ENCODE data around the gene FMN1.

The FMN1 gene

GRCh38 chr15:32829436-32829835, 365.1 kb downstream of the FMN1 start:
- DNase-seq = no peak
- TF ChIP-seq, protein P1, sequence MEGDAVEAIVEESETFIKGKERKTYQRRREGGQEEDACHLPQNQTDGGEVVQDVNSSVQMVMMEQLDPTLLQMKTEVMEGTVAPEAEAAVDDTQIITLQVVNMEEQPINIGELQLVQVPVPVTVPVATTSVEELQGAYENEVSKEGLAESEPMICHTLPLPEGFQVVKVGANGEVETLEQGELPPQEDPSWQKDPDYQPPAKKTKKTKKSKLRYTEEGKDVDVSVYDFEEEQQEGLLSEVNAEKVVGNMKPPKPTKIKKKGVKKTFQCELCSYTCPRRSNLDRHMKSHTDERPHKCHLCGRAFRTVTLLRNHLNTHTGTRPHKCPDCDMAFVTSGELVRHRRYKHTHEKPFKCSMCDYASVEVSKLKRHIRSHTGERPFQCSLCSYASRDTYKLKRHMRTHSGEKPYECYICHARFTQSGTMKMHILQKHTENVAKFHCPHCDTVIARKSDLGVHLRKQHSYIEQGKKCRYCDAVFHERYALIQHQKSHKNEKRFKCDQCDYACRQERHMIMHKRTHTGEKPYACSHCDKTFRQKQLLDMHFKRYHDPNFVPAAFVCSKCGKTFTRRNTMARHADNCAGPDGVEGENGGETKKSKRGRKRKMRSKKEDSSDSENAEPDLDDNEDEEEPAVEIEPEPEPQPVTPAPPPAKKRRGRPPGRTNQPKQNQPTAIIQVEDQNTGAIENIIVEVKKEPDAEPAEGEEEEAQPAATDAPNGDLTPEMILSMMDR (IDR thresholded peaks at IDR 0.05) = no peak
- Histone ChIP-seq H3K27me3 (peaks cover 0 to 5% of the 10 kb centered on the region in 2 donors), H3K36me3 (no peaks in the 10 kb centered on the region), H3K4me3 (no peak overlapping the region), H3K9me3 (no peaks in the 10 kb centered on the region), H3K27ac (no peak overlapping the region), H3K4me1 (no peaks in the 10 kb centered on the region)
- intact Hi-C loops (cut with DNase I; ENCODE audit: low total_unique reads) = no loop called here

DNA sequence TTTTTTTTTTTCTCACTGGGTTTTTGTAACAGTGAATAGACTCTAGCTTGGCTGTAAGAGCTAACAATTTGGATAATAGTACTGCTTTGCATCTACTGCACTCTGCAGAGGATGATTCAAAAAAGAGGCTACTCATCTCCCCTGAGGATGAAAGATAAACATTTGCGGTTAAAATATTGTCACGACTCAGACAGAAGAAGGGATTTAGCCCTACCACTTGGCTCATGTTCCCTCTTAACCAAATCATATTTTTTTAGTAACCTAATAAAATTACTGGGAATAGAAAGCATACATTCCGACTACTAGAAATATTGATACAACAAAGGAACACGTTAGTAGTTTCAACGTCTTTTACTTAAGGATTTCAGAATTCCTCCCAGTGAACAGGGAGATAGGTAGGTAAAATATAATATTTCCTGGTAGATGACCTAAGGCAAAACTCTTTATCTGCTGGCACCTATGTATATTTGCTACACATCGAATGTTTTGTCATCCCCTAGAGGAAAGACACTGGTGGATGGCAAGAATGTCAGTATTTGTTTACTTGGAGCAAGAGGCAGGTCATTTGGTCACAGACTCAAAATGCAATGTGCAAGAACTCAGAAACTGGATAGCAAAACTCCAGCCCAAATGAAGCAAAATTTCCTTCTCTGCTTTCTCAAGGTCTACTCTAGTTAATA, 365.9 kb downstream of the FMN1 start:
- Histone ChIP-seq H3K9me3 (no peaks in the 10 kb centered on the region), H3K27me3 (peaks cover 0 to 4% of the 10 kb centered on the region in 2 donors), H3K27ac (no peak overlapping the region), H3K4me1 (no peaks in the 10 kb centered on the region), H3K36me3 (no peaks in the 10 kb centered on the region), H3K4me3 (no peak overlapping the region)
- DNase-seq = no peak
- intact Hi-C loops (cut with DNase I; ENCODE audit: low total_unique reads) = no loop called here
- TF ChIP-seq, protein P1 (IDR thresholded peaks at IDR 0.05) = no peak

GRCh38 chr15:32826685-32827084, 367.8 kb downstream of the FMN1 start:
- TF ChIP-seq, protein P1 (IDR thresholded peaks at IDR 0.05) = no peak
- DNase-seq = no peak
- Histone ChIP-seq H3K27ac (no peak overlapping the region), H3K27me3 (no peaks in the 10 kb centered on the region), H3K4me1 (no peaks in the 10 kb centered on the region), H3K4me3 (no peak overlapping the region), H3K36me3 (no peaks in the 10 kb centered on the region), H3K9me3 (no peaks in the 10 kb centered on the region)
- intact Hi-C loops (cut with DNase I; ENCODE audit: low total_unique reads) = no loop called here

- H3K36me3 ChIP-seq = no peaks in the 10 kb centered on the region
- no peaks in the 10 kb centered on the region for H3K9me3 ChIP-seq
- H3K27ac ChIP-seq = no peak overlapping the region
- no peaks in the 10 kb centered on the region for H3K4me1 ChIP-seq
- intact Hi-C loops (cut with DNase I; ENCODE audit: low total_unique reads) = no loop called here
- TF ChIP-seq, protein P1 (IDR thresholded peaks at IDR 0.05) = no peak
- H3K4me3 ChIP-seq = no peak overlapping the region
- no peak for DNase-seq
- no peaks in the 10 kb centered on the region for H3K27me3 ChIP-seq
These were observed 369.3 kb downstream of the FMN1 start for GRCh38 chr15:32825219-32825618.

DNA sequence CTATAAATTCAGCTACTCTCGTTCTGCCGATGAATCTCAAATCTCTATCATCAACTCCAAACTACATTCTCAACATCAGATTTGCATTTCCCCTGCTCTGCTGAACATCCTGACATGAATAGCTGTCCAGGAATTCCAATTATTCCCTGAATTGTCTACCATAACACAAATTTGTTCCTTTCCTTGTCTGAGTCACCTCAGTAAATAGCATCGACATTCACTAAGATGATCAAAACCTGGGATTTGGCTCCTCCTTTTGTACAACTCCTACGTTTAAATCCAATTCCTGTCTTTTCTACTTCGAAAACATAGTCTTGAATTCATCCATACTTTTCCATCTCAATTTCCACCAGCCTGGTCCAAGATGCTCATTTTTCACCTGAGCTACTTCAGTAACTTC, 369.7 kb downstream of the FMN1 start:
- intact Hi-C loops (cut with DNase I; ENCODE audit: low total_unique reads) = no loop called here
- Histone ChIP-seq H3K27ac (no peak overlapping the region), H3K4me3 (no peak overlapping the region), H3K36me3 (no peaks in the 10 kb centered on the region), H3K4me1 (no peaks in the 10 kb centered on the region), H3K27me3 (no peaks in the 10 kb centered on the region), H3K9me3 (no peaks in the 10 kb centered on the region)
- TF ChIP-seq, protein P1 (IDR thresholded peaks at IDR 0.05) = no peak
- no peak for DNase-seq

DNA sequence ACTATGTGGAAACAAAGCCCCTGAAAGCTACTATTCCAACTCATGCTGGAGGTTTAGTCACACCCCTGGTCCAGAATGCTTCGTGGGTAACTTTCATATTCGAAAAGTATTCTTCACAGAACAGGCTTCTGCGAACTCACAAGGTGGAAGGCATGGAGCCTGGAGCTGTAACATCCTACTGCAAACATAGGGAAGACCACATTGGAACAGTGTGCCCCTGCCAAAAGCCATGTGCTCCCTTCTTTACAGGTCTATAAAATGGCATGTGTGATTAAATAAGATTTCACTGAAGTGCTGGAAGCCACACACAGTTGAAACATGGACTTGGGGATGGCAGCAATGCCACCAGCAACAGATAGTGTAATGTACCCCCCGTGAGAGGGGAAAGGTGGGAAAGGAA, 370.8 kb downstream of the FMN1 start:
- DNase-seq = no peak
- Histone ChIP-seq H3K27ac (no peak overlapping the region), H3K9me3 (no peaks in the 10 kb centered on the region), H3K4me3 (no peak overlapping the region), H3K27me3 (no peaks in the 10 kb centered on the region), H3K36me3 (no peaks in the 10 kb centered on the region), H3K4me1 (no peaks in the 10 kb centered on the region)
- TF ChIP-seq, protein P1 (IDR thresholded peaks at IDR 0.05) = no peak
- intact Hi-C loops (cut with DNase I; ENCODE audit: low total_unique reads) = no loop called here
